ENCODE results near the gene P2RX2. TPM values are rescaled to one million over a fixed set of nuclear protein-coding genes. Genes with fewer than 3 reads are reported as not detected.

The P2RX2 gene
- total and polyA plus RNA-seq, 4 donors: not detected

DNA sequence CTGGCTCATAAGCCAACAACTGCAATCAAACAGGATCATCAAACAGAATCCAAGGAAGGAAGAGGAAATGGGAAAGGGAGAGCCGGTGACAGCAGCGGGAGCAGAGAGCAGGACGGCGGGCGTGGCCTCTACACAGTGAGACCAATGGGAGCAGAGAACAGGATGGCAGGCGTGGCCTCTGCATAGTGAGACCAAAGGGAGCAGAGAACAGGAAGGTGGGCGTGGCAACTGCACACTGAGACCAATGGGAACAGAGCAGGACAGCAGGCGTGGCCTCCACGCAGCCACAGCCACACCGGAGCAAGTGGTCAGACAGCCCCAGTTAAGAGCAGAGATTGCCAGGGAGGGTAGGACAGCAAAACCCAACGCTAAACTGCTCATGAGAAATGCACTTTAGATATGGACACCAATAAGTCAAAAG lies 24.6 kb upstream of the P2RX2 start:
- DNase-seq (ENCODE audit: low spot score): peak; percentile 47
- 48% methylated on average over 11 of the region's 11 CpGs for WGBS
- no peak overlapping the region for H3K9ac ChIP-seq (ENCODE audit: low read depth in 1 of 2, low read length in 2 of 2)

DNA sequence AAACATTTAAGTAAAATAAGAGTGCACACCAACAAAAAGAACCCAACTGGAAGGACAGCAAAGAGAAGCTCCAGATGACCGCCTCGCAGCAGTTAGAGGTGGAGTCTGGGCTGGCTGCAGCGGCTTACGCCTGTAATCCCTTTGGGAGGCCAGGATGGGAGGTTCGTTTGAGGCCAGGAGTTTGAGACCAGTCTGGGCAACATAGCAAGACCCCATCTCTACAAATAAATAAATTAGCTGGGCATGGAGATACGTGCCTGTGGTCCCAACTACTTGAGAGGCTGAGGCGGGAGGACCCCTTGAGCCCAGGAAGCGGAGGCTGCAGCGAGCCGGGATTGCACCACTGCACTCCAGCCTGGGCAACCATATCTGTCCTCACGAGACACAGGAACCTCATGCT lies 23.4 kb upstream of the P2RX2 start:
- no peak for DNase-seq (ENCODE audit: low spot score)
- H3K9ac ChIP-seq (ENCODE audit: low read depth in 1 of 2, low read length in 2 of 2): no peak overlapping the region
- H3K4me1 ChIP-seq (ENCODE audit: control insufficient read depth in 4 of 4, insufficient read depth in 4 of 4, low read length in 3 of 4): peaks cover 0 to 12% (median 4%) of the 10 kb centered on the region in 4 donors
- no peaks in the 10 kb centered on the region for H3K27me3 ChIP-seq (ENCODE audit: control insufficient read depth in 4 of 4, insufficient read depth in 4 of 4, low read length in 3 of 4)
- TF ChIP-seq HNF4A (conservative IDR thresholded peaks at IDR 0.05): no peak
- TF ChIP-seq TAF1 (conservative IDR thresholded peaks at IDR 0.05): no peak
- TF ChIP-seq HNF4G (IDR thresholded peaks at IDR 0.05): no peak
- no peak for TF ChIP-seq EGR1 (IDR thresholded peaks at IDR 0.05; ENCODE audit: low read depth in 2 of 2)
- TF ChIP-seq, protein P1, sequence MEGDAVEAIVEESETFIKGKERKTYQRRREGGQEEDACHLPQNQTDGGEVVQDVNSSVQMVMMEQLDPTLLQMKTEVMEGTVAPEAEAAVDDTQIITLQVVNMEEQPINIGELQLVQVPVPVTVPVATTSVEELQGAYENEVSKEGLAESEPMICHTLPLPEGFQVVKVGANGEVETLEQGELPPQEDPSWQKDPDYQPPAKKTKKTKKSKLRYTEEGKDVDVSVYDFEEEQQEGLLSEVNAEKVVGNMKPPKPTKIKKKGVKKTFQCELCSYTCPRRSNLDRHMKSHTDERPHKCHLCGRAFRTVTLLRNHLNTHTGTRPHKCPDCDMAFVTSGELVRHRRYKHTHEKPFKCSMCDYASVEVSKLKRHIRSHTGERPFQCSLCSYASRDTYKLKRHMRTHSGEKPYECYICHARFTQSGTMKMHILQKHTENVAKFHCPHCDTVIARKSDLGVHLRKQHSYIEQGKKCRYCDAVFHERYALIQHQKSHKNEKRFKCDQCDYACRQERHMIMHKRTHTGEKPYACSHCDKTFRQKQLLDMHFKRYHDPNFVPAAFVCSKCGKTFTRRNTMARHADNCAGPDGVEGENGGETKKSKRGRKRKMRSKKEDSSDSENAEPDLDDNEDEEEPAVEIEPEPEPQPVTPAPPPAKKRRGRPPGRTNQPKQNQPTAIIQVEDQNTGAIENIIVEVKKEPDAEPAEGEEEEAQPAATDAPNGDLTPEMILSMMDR (IDR thresholded peaks at IDR 0.05; ENCODE audit: low read depth, low read length, missing input control): no peak
- TF ChIP-seq YY1 (IDR thresholded peaks at IDR 0.05): no peak
- TF ChIP-seq, protein P2, sequence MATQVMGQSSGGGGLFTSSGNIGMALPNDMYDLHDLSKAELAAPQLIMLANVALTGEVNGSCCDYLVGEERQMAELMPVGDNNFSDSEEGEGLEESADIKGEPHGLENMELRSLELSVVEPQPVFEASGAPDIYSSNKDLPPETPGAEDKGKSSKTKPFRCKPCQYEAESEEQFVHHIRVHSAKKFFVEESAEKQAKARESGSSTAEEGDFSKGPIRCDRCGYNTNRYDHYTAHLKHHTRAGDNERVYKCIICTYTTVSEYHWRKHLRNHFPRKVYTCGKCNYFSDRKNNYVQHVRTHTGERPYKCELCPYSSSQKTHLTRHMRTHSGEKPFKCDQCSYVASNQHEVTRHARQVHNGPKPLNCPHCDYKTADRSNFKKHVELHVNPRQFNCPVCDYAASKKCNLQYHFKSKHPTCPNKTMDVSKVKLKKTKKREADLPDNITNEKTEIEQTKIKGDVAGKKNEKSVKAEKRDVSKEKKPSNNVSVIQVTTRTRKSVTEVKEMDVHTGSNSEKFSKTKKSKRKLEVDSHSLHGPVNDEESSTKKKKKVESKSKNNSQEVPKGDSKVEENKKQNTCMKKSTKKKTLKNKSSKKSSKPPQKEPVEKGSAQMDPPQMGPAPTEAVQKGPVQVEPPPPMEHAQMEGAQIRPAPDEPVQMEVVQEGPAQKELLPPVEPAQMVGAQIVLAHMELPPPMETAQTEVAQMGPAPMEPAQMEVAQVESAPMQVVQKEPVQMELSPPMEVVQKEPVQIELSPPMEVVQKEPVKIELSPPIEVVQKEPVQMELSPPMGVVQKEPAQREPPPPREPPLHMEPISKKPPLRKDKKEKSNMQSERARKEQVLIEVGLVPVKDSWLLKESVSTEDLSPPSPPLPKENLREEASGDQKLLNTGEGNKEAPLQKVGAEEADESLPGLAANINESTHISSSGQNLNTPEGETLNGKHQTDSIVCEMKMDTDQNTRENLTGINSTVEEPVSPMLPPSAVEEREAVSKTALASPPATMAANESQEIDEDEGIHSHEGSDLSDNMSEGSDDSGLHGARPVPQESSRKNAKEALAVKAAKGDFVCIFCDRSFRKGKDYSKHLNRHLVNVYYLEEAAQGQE (IDR thresholded peaks at IDR 0.05): no peak
- TF ChIP-seq FOXA2 (IDR thresholded peaks at IDR 0.05): no peak
- TF ChIP-seq, protein P3, sequence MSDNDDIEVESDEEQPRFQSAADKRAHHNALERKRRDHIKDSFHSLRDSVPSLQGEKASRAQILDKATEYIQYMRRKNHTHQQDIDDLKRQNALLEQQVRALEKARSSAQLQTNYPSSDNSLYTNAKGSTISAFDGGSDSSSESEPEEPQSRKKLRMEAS (IDR thresholded peaks at IDR 0.05): no peak
- no peak for TF ChIP-seq RXRA (IDR thresholded peaks at IDR 0.05)
- TF ChIP-seq JUND (IDR thresholded peaks at IDR 0.05): no peak
- no peak for TF ChIP-seq FOXA1 (IDR thresholded peaks at IDR 0.05)
- no peak overlapping the region for H3K27ac ChIP-seq (ENCODE audit: low read depth in 1 of 2, low read length in 2 of 2)
- 87% methylated on average over 11 of the region's 11 CpGs for WGBS
- no peak overlapping the region for H3K4me3 ChIP-seq (ENCODE audit: low read depth in 1 of 3, low read length in 3 of 3)
- H3K9me3 ChIP-seq (ENCODE audit: control insufficient read depth in 4 of 4, low read length in 3 of 4): no peaks in the 10 kb centered on the region
- no peaks in the 10 kb centered on the region for H3K36me3 ChIP-seq (ENCODE audit: control insufficient read depth in 4 of 4, insufficient read depth in 3 of 4, low read depth in 1 of 4, low read length in 3 of 4)

More for the DNA sequence above, 24.6 kb upstream of the P2RX2 start:
- peaks cover 0 to 10% (median 3%) of the 10 kb centered on the region in 4 donors for H3K4me1 ChIP-seq (ENCODE audit: control insufficient read depth in 4 of 4, insufficient read depth in 4 of 4, low read length in 3 of 4)
- no peak overlapping the region for H3K27ac ChIP-seq (ENCODE audit: low read depth in 1 of 2, low read length in 2 of 2)
- H3K36me3 ChIP-seq (ENCODE audit: control insufficient read depth in 4 of 4, insufficient read depth in 3 of 4, low read depth in 1 of 4, low read length in 3 of 4): no peaks in the 10 kb centered on the region
- H3K27me3 ChIP-seq (ENCODE audit: control insufficient read depth in 4 of 4, insufficient read depth in 4 of 4, low read length in 3 of 4): no peaks in the 10 kb centered on the region
- H3K4me3 ChIP-seq (ENCODE audit: low read depth in 1 of 3, low read length in 3 of 3): no peak overlapping the region
- TF ChIP-seq RAD21 (IDR thresholded peaks at IDR 0.05) (peak in 1 of 2 donors; percentile 43), SP1 (IDR thresholded peaks at IDR 0.05) (peak; percentile 75), FOXA1 (IDR thresholded peaks at IDR 0.05) (no peak), HNF4A (conservative IDR thresholded peaks at IDR 0.05) (no peak)
- TF ChIP-seq, protein P3 (IDR thresholded peaks at IDR 0.05): no peak
- no peaks in the 10 kb centered on the region for H3K9me3 ChIP-seq (ENCODE audit: control insufficient read depth in 4 of 4, low read length in 3 of 4)

All from liver (tissue), 9 donors.